HepG2 (cell line): ENCODE data around the gene P2RY2. TPM values are rescaled to one million over a fixed set of nuclear protein-coding genes. Genes with fewer than 3 reads are reported as not detected.

Source experiments
- ATAC-seq: fragments of 200-7000 bp; cut with Tn5 transposase; 3 replicates; pipeline ENCODE4 v1.9.1; 2020; ENCODE audit warnings: mild to moderate bottlenecking, moderate library complexity
- BruUV-seq: library from RNA; stranded (reverse); fragments of 400-500 nt; replicated peaks from 2 replicates; lab custom pipeline; 2021; lab: Mats Ljungman, UMichigan
- CTCF ChIA-PET: fragments of 300-600 bp; formaldehyde crosslinking; extraction: SDS; loops from one replicate; lab custom pipeline; 2021; ENCODE audit warnings: low total read pairs, inconsistent platforms, low intra/inter-chr PET ratio; lab: Yijun Ruan, JAX
- POLR2A ChIA-PET: fragments of 350-600 bp; sonication (Branson Sonifier 250); formaldehyde crosslinking; loops from one replicate; lab custom pipeline; 2020; ENCODE audit warnings: antibody characterized with exemption, inconsistent platforms; lab: Yijun Ruan, JAX
- DNase-seq: peaks from one replicate; pipeline ENCODE4 v3.0.0-alpha.2; 2015; ENCODE audit warnings: low spot score
- FAIRE-seq: peaks from 3 replicates; lab custom pipeline; 2011; peaks lifted over from hg19 to GRCh38; lab: Jason Lieb, UNC
- H2AFZ ChIP-seq: one replicate; pipeline ENCODE4 v1.6.1; 2011; ENCODE audit warnings: low read length, inconsistent platforms
- H3K27ac ChIP-seq: fragments of 300-600 bp; 3 replicates; pipeline ENCODE4 v1.8.0; 2011; ENCODE audit warnings: mixed run types, mild to moderate bottlenecking, mixed read lengths, low read length, inconsistent platforms; ENCODE audit not compliant: insufficient read depth; ENCODE audit errors: extremely low read length
- H3K27me3 ChIP-seq, 2 experiments: fragments of 200-600 bp in 1 of 2; 2 replicates in 1 of 2; 3 replicates in 1 of 2; pipeline versions ENCODE4 v1.6.0 to v1.8.0; 2011; ENCODE audit warnings: low read length in 2 of 2, mild to moderate bottlenecking in 2 of 2, moderate library complexity in 2 of 2, inconsistent platforms in 1 of 2; ENCODE audit not compliant: insufficient read depth in 2 of 2, control insufficient read depth in 1 of 2
- H3K36me3 ChIP-seq, 2 experiments: fragments of 200-600 bp in 1 of 2; replicated peaks in 1 of 2; 2 replicates in 1 of 2; 3 replicates in 1 of 2; pipeline versions ENCODE4 v1.5.1 to v1.8.0; 2011; ENCODE audit warnings: low read length in 2 of 2, inconsistent platforms in 1 of 2; ENCODE audit not compliant: insufficient read depth in 2 of 2, control insufficient read depth in 1 of 2
- H3K4me1 ChIP-seq: 2 replicates; pipeline ENCODE4 v1.5.1; 2012; ENCODE audit warnings: low read length, inconsistent platforms; ENCODE audit not compliant: insufficient read depth
- H3K4me2 ChIP-seq: 2 replicates; pipeline ENCODE4 v1.6.0; 2011; ENCODE audit warnings: low read depth, low read length, inconsistent platforms
- H3K4me3 ChIP-seq, 3 experiments: fragments of 200-600 bp in 1 of 3; sonication (generic), shearing (Covaris generic) in 1 of 3; replicated peaks in 1 of 3; 2 replicates each; pipeline ENCODE4 v1.5.1; 2011 to 2016; ENCODE audit warnings: low read length in 3 of 3, inconsistent platforms in 2 of 3, low read depth in 2 of 3, mild to moderate bottlenecking in 2 of 3, control low read depth in 1 of 3, mixed read lengths in 1 of 3; ENCODE audit not compliant: insufficient read depth in 1 of 3
- H3K79me2 ChIP-seq: one replicate; pipeline ENCODE4 v1.6.1; 2011; ENCODE audit warnings: low read length, inconsistent platforms; ENCODE audit not compliant: insufficient read depth
- H3K9ac ChIP-seq: 2 replicates; pipeline ENCODE4 v1.6.0; 2011; ENCODE audit warnings: mild to moderate bottlenecking, low read depth, low read length, inconsistent platforms; ENCODE audit not compliant: insufficient read depth
- H3K9me3 ChIP-seq: 2 replicates; pipeline ENCODE4 v1.5.1; 2012; ENCODE audit warnings: mild to moderate bottlenecking, low read length
- H4K20me1 ChIP-seq: 2 replicates; pipeline ENCODE4 v1.6.0; 2011; ENCODE audit warnings: inconsistent platforms, mild to moderate bottlenecking, low read length, moderate library complexity; ENCODE audit not compliant: insufficient read depth
- DPF2 ChIP-seq: sonication (generic); formaldehyde crosslinking; IDR thresholded peaks from 2 replicates; pipeline ENCODE4 v1.4.0; 2020; ENCODE audit warnings: mild to moderate bottlenecking, low read depth, missing genetic modification reagents, borderline replicate concordance
- IRF2 ChIP-seq: IDR thresholded peaks from 2 replicates; pipeline ENCODE4 v1.6.1; 2018; ENCODE audit warnings: missing genetic modification reagents, missing compliant biosample characterization
- NR2F6 ChIP-seq, 2 experiments: IDR thresholded peaks; 2 replicates each; pipeline ENCODE4 v1.6.1; 2016; ENCODE audit warnings: antibody characterized with exemption in 1 of 2, mild to moderate bottlenecking in 1 of 2
- RELA ChIP-seq: sonication (generic); formaldehyde crosslinking; IDR thresholded peaks from 2 replicates; pipeline ENCODE4 v1.4.0; 2020; ENCODE audit warnings: missing genetic modification reagents
- SAP130 ChIP-seq: IDR thresholded peaks from 2 replicates; pipeline ENCODE4 v1.6.1; 2016; ENCODE audit warnings: low read depth
- SMC3 ChIP-seq: IDR thresholded peaks from 2 replicates; pipeline ENCODE4 v1.6.1; 2011; ENCODE audit warnings: low read length, improper control_type of control experiment
- STAG1 ChIP-seq: sonication (generic); formaldehyde crosslinking; IDR thresholded peaks from 2 replicates; pipeline ENCODE4 v1.4.0; 2020; ENCODE audit warnings: missing genetic modification reagents
- ZNF788 ChIP-seq: sonication (generic); formaldehyde crosslinking; IDR thresholded peaks from 2 replicates; pipeline ENCODE4 v1.5.0; 2020; ENCODE audit warnings: mild to moderate bottlenecking, missing genetic modification reagents, borderline replicate concordance
- ZNF891 ChIP-seq: sonication (generic); formaldehyde crosslinking; IDR thresholded peaks from 2 replicates; pipeline ENCODE4 v1.5.0; 2020; ENCODE audit warnings: mild to moderate bottlenecking, missing genetic modification reagents
- WGBS: methylation state at CpG from one replicate; pipeline ENCODE4 v1.1.6; 2017; ENCODE audit warnings: low lambda C conversion rate; 5-methylcytosine and 5-hydroxymethylcytosine counted together
- in situ Hi-C: cut with HindIII; loops from 2 replicates; pipeline ENCODE4 v1.10.0; 2017; ENCODE audit warnings: low pct_unique_long_range_greater_than_20kb; ENCODE audit not compliant: extremely low pct_ligation_motif_present
- intact Hi-C: fragments of 100-400 bp; cut with micrococcal nuclease; formaldehyde crosslinking; loops from one replicate; pipeline ENCODE4 v1.10.0; 2022; ENCODE audit not compliant: unreplicated experiment
- polyA plus RNA-seq, 8 experiments: library from polyadenylated mRNA; depleted of rRNA in 3 of 8; stranded (reverse) in 7 of 8; unstranded in 1 of 8; fragments of >200 nt; fragmentation: Illumina TruSeq in 4 of 8; extraction: Trizol in 4 of 8; gene quantifications; 2 replicates each; pipeline versions ENCODE4 v1.2.1 to v1.2.3, GENCODE V29; 2011 to 2016; ENCODE audit warnings: low read depth in 4 of 8, missing spikeins in 1 of 8, mixed read lengths in 1 of 8; ENCODE audit not compliant: insufficient read depth in 1 of 8
- total RNA-seq, 5 experiments: library from RNA; depleted of rRNA; stranded (reverse); fragments of >200 nt; fragmentation: Illumina TruSeq; extraction: Trizol; gene quantifications; 2 replicates each; pipeline ENCODE4 v1.2.3, GENCODE V29; 2016; ENCODE audit warnings: low read depth in 1 of 5
- TF ChIP-seq, protein P1 (sequence below): sonication (generic); formaldehyde crosslinking; IDR thresholded peaks from 2 replicates; pipeline ENCODE4 v1.5.0; 2020; ENCODE audit warnings: mild to moderate bottlenecking, missing genetic modification reagents
- TF ChIP-seq, protein P2 (sequence below): sonication (generic); formaldehyde crosslinking; IDR thresholded peaks from 2 replicates; pipeline ENCODE4 v1.5.0; 2020; ENCODE audit warnings: mild to moderate bottlenecking, missing genetic modification reagents, moderate library complexity
- TF ChIP-seq, protein P3 (sequence below): IDR thresholded peaks from 2 replicates; pipeline ENCODE4 v1.6.1; 2012; ENCODE audit warnings: low read depth, low read length, improper control_type of control experiment

P2RY2 gene
- total and polyA plus RNA-seq, 2 of the 13 experiments (the other 11 are each of a cell fraction or from before 2014, with no cell fraction given), result 0.95 to 3.1 TPM

DNA sequence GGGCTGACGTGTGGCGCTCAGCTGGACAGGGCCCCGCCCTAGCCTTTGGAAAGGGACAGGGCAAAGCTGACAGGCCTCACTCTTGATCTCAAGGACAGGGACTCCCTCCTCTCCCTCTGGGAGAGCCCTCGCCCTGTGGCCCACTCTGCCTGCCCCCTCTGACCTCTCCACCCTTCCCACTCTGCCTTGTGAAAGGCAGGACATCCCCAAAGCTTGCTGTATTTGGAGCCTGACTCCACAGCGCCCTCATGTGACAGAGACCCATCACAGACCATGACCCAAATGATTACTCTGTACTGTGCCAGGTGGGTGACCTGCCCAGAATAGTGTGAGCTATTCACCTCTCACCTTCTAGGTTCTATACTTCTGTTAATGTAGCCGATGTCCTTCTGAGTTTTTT, 18.8 kb downstream of the P2RY2 start:
- POLR2A ChIA-PET, result interaction anchor here (1.4 kb wide), 1 partner anchor 21 kb away, joined by 4 read pairs; no protein-coding TSS in a partner anchor

More for the DNA sequence above, 18.8 kb downstream of the P2RY2 start:
- DNase-seq, result peak; percentile 57
- TF ChIP-seq SMC3 (peak; percentile 62), SAP130 (CRISPR knock-in tag) (0 out of 2 replicates have a peak, but pooled peaks have one; percentile 31), ZNF788 (CRISPR knock-in tag) (0 out of 2 replicates have a peak, but pooled peaks have one; percentile 34), STAG1 (CRISPR knock-in tag) (peak; percentile 67), IRF2 (0 out of 2 replicates have a peak, but pooled peaks have one; percentile 27), ZNF891 (CRISPR knock-in tag) (0 out of 2 replicates have a peak, but pooled peaks have one; percentile 17), NR2F6 (IDR thresholded peaks at IDR 0.05) (peak; percentile 24; the same call in 1 of the 2 replicates), NR2F6 (CRISPR knock-in tag; IDR thresholded peaks at IDR 0.05) (0 out of 2 replicates have a peak, but pooled peaks have one; percentile 28), RELA (CRISPR knock-in tag) (peak; percentile 88; the same call in 1 of the 2 replicates), DPF2 (CRISPR knock-in tag) (no peak)
- TF ChIP-seq, protein P1, sequence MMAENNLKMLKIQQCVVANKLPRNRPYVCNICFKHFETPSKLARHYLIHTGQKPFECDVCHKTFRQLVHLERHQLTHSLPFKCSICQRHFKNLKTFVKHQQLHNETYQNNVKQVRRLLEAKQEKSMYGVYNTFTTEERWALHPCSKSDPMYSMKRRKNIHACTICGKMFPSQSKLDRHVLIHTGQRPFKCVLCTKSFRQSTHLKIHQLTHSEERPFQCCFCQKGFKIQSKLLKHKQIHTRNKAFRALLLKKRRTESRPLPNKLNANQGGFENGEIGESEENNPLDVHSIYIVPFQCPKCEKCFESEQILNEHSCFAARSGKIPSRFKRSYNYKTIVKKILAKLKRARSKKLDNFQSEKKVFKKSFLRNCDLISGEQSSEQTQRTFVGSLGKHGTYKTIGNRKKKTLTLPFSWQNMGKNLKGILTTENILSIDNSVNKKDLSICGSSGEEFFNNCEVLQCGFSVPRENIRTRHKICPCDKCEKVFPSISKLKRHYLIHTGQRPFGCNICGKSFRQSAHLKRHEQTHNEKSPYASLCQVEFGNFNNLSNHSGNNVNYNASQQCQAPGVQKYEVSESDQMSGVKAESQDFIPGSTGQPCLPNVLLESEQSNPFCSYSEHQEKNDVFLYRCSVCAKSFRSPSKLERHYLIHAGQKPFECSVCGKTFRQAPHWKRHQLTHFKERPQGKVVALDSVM (CRISPR knock-in tag), result no peak
- TF ChIP-seq, protein P2, sequence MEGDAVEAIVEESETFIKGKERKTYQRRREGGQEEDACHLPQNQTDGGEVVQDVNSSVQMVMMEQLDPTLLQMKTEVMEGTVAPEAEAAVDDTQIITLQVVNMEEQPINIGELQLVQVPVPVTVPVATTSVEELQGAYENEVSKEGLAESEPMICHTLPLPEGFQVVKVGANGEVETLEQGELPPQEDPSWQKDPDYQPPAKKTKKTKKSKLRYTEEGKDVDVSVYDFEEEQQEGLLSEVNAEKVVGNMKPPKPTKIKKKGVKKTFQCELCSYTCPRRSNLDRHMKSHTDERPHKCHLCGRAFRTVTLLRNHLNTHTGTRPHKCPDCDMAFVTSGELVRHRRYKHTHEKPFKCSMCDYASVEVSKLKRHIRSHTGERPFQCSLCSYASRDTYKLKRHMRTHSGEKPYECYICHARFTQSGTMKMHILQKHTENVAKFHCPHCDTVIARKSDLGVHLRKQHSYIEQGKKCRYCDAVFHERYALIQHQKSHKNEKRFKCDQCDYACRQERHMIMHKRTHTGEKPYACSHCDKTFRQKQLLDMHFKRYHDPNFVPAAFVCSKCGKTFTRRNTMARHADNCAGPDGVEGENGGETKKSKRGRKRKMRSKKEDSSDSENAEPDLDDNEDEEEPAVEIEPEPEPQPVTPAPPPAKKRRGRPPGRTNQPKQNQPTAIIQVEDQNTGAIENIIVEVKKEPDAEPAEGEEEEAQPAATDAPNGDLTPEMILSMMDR (CRISPR knock-in tag), result peak; percentile 79
- TF ChIP-seq, protein P3, sequence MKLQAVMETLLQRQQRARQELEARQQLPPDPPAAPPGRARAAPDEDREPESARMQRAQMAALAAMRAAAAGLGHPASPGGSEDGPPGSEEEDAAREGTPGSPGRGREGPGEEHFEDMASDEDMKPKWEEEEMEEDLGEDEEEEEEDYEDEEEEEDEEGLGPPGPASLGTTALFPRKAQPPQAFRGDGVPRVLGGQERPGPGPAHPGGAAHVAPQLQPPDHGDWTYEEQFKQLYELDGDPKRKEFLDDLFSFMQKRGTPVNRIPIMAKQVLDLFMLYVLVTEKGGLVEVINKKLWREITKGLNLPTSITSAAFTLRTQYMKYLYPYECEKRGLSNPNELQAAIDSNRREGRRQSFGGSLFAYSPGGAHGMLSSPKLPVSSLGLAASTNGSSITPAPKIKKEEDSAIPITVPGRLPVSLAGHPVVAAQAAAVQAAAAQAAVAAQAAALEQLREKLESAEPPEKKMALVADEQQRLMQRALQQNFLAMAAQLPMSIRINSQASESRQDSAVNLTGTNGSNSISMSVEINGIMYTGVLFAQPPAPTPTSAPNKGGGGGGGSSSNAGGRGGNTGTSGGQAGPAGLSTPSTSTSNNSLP, result no peak
- BruUV-seq, result no TSS peak
- Histone ChIP-seq H3K4me3 (no peak overlapping the region), H2AFZ (no peak overlapping the region), H3K36me3 (no peaks in the 10 kb centered on the region), H3K27ac (no peak overlapping the region), H3K79me2 (no peaks in the 10 kb centered on the region), H3K27me3 (no peaks in the 10 kb centered on the region), H3K4me2 (no peak overlapping the region), H4K20me1 (no peaks in the 10 kb centered on the region), H3K9me3 (no peaks in the 10 kb centered on the region), H3K4me1 (peaks cover 45% of the 10 kb centered on the region), H3K9ac (no peak overlapping the region)
- in situ Hi-C loops, result loop anchor here (5.0 kb wide), 1 partner anchor 50 kb away; no protein-coding TSS in a partner anchor
- 41% methylated on average over 6 of the region's 6 CpGs for WGBS
- ATAC-seq, result peak; percentile 59
- intact Hi-C loops, result no loop called here
- FAIRE-seq, result peak; percentile 12
- CTCF ChIA-PET, result interaction anchor here (0.7 to 1.3 kb wide), 2 partner anchors 51 to 53 kb away, joined by 3 to 6 read pairs; no protein-coding TSS in a partner anchor
